Brain microvascular endothelial cell (primary cell): ENCODE measurements around the gene ENC1.

Source experiments
- DNase-seq: peaks from one replicate; pipeline ENCODE4 v3.0.0-alpha.2; 2020
- H3K27ac ChIP-seq: fragments of 250-450 bp; sonication (Bioruptor Pico); 2 replicates; pipeline ENCODE4 v1.5.1; 2020; ENCODE audit warnings: mild to moderate bottlenecking, moderate library complexity
- H3K27me3 ChIP-seq: fragments of 250-450 bp; sonication (Bioruptor Pico); replicated peaks from 2 replicates; pipeline ENCODE4 v1.5.1; 2020; ENCODE audit warnings: mild to moderate bottlenecking
- H3K36me3 ChIP-seq: fragments of 250-450 bp; sonication (Bioruptor Pico); replicated peaks from 2 replicates; pipeline ENCODE4 v1.5.1; 2020; ENCODE audit warnings: mild to moderate bottlenecking
- H3K4me3 ChIP-seq: 2 replicates; pipeline ENCODE4 v1.5.1; 2011; ENCODE audit warnings: low read depth, mild to moderate bottlenecking, control low read depth, low read length, moderate library complexity
- in situ Hi-C: cut with HindIII; loops from 2 replicates; pipeline ENCODE4 v1.10.0; 2017; ENCODE audit warnings: low sequenced_read_pairs, low pct_ligation_motif_present
- TF ChIP-seq, protein P1 (sequence below): IDR thresholded peaks from 2 replicates; pipeline ENCODE4 v1.5.1; 2011; ENCODE audit warnings: low read depth, mild to moderate bottlenecking, moderate library complexity, low read length, control low read depth, inconsistent platforms; ENCODE audit errors: missing control alignments

ENC1 gene

DNA sequence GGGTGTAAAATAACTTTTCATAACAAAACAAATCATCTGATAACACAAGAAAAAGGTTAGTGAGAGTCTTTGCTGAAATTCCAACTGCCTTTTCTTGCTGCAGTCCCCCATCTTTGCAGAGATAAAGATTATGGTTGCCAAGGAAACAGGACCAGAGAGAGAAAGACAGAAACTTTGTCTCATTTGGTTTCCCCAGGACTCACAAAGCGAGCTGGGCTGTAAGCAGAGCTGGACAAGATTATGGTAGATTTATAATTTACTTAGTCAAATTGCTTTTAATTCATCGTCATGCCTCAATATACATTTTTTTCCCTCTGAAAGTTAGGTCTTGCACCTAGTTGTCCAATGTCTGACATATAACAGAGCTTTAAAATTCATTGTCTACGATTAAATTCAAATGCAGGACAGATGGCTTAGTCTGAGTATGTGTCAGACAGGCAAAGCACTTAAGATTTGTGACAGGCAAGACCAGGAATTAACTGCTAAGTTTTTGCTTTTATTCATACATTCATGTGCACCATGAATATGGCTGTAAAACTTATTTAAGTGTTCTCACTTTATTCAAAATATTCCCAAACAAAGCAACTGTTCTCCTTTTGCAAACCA is 17.4 kb downstream of the ENC1 start:
- H3K36me3 ChIP-seq, result peaks cover 13% of the 10 kb centered on the region
- in situ Hi-C loops, result no loop called here
- DNase-seq, result no peak
- H3K4me3 ChIP-seq, result no peak overlapping the region
- TF ChIP-seq, protein P1, sequence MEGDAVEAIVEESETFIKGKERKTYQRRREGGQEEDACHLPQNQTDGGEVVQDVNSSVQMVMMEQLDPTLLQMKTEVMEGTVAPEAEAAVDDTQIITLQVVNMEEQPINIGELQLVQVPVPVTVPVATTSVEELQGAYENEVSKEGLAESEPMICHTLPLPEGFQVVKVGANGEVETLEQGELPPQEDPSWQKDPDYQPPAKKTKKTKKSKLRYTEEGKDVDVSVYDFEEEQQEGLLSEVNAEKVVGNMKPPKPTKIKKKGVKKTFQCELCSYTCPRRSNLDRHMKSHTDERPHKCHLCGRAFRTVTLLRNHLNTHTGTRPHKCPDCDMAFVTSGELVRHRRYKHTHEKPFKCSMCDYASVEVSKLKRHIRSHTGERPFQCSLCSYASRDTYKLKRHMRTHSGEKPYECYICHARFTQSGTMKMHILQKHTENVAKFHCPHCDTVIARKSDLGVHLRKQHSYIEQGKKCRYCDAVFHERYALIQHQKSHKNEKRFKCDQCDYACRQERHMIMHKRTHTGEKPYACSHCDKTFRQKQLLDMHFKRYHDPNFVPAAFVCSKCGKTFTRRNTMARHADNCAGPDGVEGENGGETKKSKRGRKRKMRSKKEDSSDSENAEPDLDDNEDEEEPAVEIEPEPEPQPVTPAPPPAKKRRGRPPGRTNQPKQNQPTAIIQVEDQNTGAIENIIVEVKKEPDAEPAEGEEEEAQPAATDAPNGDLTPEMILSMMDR, result no peak
- H3K27me3 ChIP-seq, result no peaks in the 10 kb centered on the region
- no peak overlapping the region for H3K27ac ChIP-seq

DNA sequence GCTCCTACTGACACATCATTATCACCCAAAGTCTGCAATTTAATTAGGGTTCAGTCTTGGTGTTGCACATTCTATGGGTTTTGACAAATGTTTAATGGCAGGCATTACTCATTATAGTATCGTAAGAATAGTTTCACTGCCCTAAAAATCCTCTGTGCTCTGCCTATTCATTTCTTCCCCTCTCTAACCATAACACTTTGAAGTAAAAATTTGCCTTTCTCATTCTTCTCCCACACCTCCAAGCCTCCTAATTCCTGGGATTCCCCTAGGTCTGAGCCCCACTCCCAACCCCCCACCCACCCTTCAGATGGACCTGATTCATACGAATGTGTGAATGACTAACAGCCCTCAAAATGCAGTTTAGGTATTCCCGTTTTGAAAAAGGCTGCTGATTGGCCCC is 18.4 kb downstream of the ENC1 start:
- TF ChIP-seq, protein P1, result no peak
- in situ Hi-C loops, result no loop called here

DNA sequence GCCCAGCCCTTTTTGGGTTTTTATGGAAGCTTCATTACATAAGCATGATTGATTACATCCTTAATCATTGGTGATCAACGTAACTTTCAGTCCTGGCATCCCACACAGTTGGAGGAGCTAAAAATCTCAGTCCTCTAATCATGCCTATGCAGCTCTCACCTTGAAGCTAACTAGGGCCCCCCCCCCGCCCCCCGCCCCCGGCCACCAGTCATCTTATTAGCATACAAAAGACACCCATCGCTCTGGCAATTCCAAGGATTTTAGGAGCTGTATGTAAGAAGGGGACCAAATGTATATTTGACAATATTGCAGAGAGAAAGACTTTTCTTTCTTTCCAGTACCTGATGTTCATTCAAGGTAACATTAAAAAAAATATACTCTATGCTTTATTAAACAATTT is 19.0 kb downstream of the ENC1 start:
- no peaks in the 10 kb centered on the region for H3K36me3 ChIP-seq
- in situ Hi-C loops, result no loop called here
- H3K27ac ChIP-seq, result no peak overlapping the region
- H3K27me3 ChIP-seq, result no peaks in the 10 kb centered on the region
- DNase-seq, result no peak
- TF ChIP-seq, protein P1, result no peak
- H3K4me3 ChIP-seq, result no peak overlapping the region

More for the DNA sequence above, 18.4 kb downstream of the ENC1 start:
- Histone ChIP-seq H3K27me3 (no peaks in the 10 kb centered on the region), H3K27ac (no peak overlapping the region), H3K36me3 (peaks cover 5% of the 10 kb centered on the region), H3K4me3 (no peak overlapping the region)
- no peak for DNase-seq

DNA sequence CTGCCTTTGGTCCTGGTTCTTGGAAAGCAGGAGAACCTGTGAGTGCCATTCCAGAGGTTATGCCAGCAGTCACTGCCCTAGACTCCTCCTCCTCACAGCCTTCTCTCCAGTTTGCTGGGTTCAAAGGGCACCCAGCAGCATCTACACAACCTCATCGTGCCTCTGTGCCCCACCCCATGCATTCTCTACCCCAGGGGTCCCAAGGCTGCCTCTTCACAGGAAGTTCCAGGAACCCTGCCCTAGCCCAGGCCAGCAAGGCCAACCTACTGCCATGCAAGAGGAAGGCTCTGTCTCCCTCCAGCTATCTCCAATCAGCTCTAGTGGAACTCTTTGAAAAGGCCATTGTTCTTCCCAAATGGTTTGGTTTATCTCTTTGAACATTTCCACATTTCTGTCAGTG is 21.2 kb downstream of the ENC1 start:
- in situ Hi-C loops, result no loop called here
- no peaks in the 10 kb centered on the region for H3K36me3 ChIP-seq
- H3K27me3 ChIP-seq, result no peaks in the 10 kb centered on the region
- no peak overlapping the region for H3K27ac ChIP-seq
- TF ChIP-seq, protein P1, result no peak
- H3K4me3 ChIP-seq, result no peak overlapping the region
- no peak for DNase-seq

DNA sequence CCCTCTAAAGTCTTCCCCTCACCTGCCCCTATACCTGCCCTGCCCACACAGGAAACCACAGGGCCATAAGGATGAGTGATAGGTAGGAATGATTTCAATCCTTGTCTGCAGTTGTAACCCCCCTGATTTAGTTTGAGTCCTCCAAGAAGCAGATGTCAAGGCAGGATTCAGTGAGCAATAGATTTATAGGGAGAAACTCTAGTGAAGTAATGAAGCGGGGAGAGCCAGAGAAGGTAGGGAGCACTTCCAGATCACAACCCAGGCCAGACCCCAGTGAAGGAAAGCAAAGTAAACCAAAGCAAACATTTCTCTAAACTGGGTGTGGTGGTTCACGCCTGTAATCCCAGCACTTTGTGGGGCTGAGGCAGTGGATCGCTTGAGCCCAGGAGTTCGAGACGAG is 22.4 kb downstream of the ENC1 start:
- no peaks in the 10 kb centered on the region for H3K27me3 ChIP-seq

DNA sequence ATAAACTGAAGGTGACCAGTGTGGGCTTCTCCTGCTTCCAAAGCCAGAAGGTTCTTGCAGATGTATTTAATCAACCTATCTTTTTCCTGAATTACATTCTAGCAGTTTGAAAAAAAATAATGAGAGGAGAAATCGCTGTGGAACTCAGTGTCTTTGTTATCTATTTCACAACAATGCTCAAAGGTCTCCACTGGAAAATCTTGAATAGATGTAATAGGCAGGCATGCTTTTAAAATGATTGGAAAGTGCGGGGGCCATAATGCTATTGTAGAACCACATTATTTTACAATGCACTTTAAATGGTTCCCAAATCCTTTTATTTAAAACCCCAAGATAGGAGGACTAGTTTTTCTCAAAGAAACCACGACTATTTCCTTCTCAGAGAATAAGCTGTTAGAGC is 23.3 kb downstream of the ENC1 start:
- Histone ChIP-seq H3K4me3 (no peak overlapping the region), H3K27ac (no peak overlapping the region), H3K27me3 (no peaks in the 10 kb centered on the region), H3K36me3 (no peaks in the 10 kb centered on the region)
- in situ Hi-C loops, result no loop called here
- TF ChIP-seq, protein P1, result no peak
- no peak for DNase-seq

More for the DNA sequence above, 22.4 kb downstream of the ENC1 start:
- TF ChIP-seq, protein P1, result no peak
- no peak overlapping the region for H3K4me3 ChIP-seq
- H3K36me3 ChIP-seq, result no peaks in the 10 kb centered on the region
- no peak for DNase-seq
- in situ Hi-C loops, result no loop called here
- H3K27ac ChIP-seq, result no peak overlapping the region
